ENCODE measurements around the gene WWP2. TPM values are rescaled to one million over a fixed set of nuclear protein-coding genes. Genes with fewer than 3 reads are reported as not detected.

WWP2 gene
- total and polyA plus RNA-seq, 11 donors = 8.4 to 33.2 (median 23.5) TPM

GRCh38 chr16:69741951-69742904 is 19.9 kb upstream of the WWP2 start:
- TF ChIP-seq CTCF (IDR thresholded peaks at IDR 0.05) (no peak), POLR2A (IDR thresholded peaks at IDR 0.05) (no peak)
- Histone ChIP-seq H3K27me3 (no peaks in the 10 kb centered on the region), H3K9me3 (no peaks in the 10 kb centered on the region), H3K36me3 (peaks cover 0 to 79% (median 71%) of the 10 kb centered on the region in 9 donors), H3K4me1 (peaks cover 0 to 21% (median 9%) of the 10 kb centered on the region in 12 donors), H3K4me3 (peak overlapping the region in 2 of 12 donors; percentile 12 to 16), H3K27ac (peak overlapping the region in 9 of 12 donors; percentile 15 to 64 (median 48))
- intact Hi-C loops (cut with DNase I) = loop anchor here in 1 of 10 donors (2.0 kb wide), 1 partner anchor 17 kb away; no protein-coding TSS in a partner anchor
- ATAC-seq = peak in 3 of 4 donors; percentile 60 to 66 (median 65)
- WGBS, 4 donors = 68 to 78% (median 74%) methylated on average over 41 of the region's 41 CpGs
- DNase-seq = peak; percentile 76 to 87 (median 84)

- H3K9me3 ChIP-seq = no peaks in the 10 kb centered on the region
- no peak for TF ChIP-seq CTCF (IDR thresholded peaks at IDR 0.05)
- no peak for TF ChIP-seq POLR2A (IDR thresholded peaks at IDR 0.05)
- ATAC-seq = no peak
- WGBS, 4 donors = 93 to 96% (median 95%) methylated on average over 35 of the region's 35 CpGs
- peaks cover 0 to 17% (median 9%) of the 10 kb centered on the region in 12 donors for H3K4me1 ChIP-seq
- H3K27me3 ChIP-seq = no peaks in the 10 kb centered on the region
- H3K36me3 ChIP-seq = peaks cover 0 to 98% (median 94%) of the 10 kb centered on the region in 9 donors
- H3K4me3 ChIP-seq = no peak overlapping the region
- intact Hi-C loops (cut with DNase I) = no loop called here
- no peak for DNase-seq
- H3K27ac ChIP-seq = no peak overlapping the region
Observed at GRCh38 chr16:69744363-69745231, 17.5 kb upstream of the WWP2 start.

GRCh38 chr16:69745232-69745612 is 16.9 kb upstream of the WWP2 start:
- intact Hi-C loops (cut with DNase I) = no loop called here
- Histone ChIP-seq H3K9me3 (no peaks in the 10 kb centered on the region), H3K36me3 (peaks cover 0 to 100% (median 97%) of the 10 kb centered on the region in 9 donors), H3K4me1 (peaks cover 0 to 17% (median 9%) of the 10 kb centered on the region in 12 donors), H3K27me3 (no peaks in the 10 kb centered on the region), H3K27ac (no peak overlapping the region), H3K4me3 (no peak overlapping the region)
- ATAC-seq (no peak), DNase-seq (no peak)
- TF ChIP-seq POLR2A (IDR thresholded peaks at IDR 0.05) = no peak
- no peak for TF ChIP-seq CTCF (IDR thresholded peaks at IDR 0.05)
- 96 to 97% (median 96%) methylated on average over 11 of the region's 11 CpGs for WGBS, 4 donors
